A549 (cell line): Measurements from ENCODE around the gene SMARCA4.

ENCODE experiments used
- CEBPB ChIP-seq, 2 experiments: fragments of >200 bp in 1 of 2; sonication (Bioruptor Twin) in 1 of 2; formaldehyde crosslinking in 1 of 2; IDR thresholded peaks; 2 replicates each; pipeline ENCODE4 v1.6.1; 2012 to 2016
- JUNB ChIP-seq: fragments of >200 bp; sonication (Bioruptor Twin); formaldehyde crosslinking; IDR thresholded peaks from 2 replicates; pipeline ENCODE4 v1.6.1; 2016
- MAX ChIP-seq: IDR thresholded peaks from 2 replicates; pipeline ENCODE4 v1.6.1; 2012
- MYC ChIP-seq: IDR thresholded peaks from 2 replicates; pipeline ENCODE4 v1.6.1; 2012; ENCODE audit warnings: mild to moderate bottlenecking, inconsistent platforms, low read length, improper control_type of control experiment, borderline replicate concordance
- RAD21 ChIP-seq, 2 experiments: fragments of >200 bp in 1 of 2; sonication (Bioruptor Twin) in 1 of 2; formaldehyde crosslinking in 1 of 2; IDR thresholded peaks in 1 of 2; conservative IDR thresholded peaks in 1 of 2; 2 replicates in 1 of 2; 3 replicates in 1 of 2; pipeline ENCODE4 v1.6.1; 2012 to 2018; ENCODE audit warnings: inconsistent platforms in 1 of 2
- RFX5 ChIP-seq: fragments of 450-650 bp; IDR thresholded peaks from 2 replicates; pipeline ENCODE4 v1.7.1; 2014; ENCODE audit warnings: antibody characterized with exemption, mild to moderate bottlenecking, moderate library complexity
- SMC3 ChIP-seq: fragments of >200 bp; sonication (Bioruptor Twin); formaldehyde crosslinking; IDR thresholded peaks from 3 replicates; pipeline ENCODE4 v1.6.1; 2018; ENCODE audit warnings: inconsistent platforms
- USF2 ChIP-seq: fragments of 450-650 bp; IDR thresholded peaks from 2 replicates; pipeline ENCODE4 v1.6.1; 2014; ENCODE audit warnings: antibody characterized with exemption
- TF ChIP-seq, protein P1 (sequence below): fragments of >200 bp; sonication (Bioruptor Twin); formaldehyde crosslinking; IDR thresholded peaks from 3 replicates; pipeline ENCODE4 v1.5.1; 2016

- TF ChIP-seq, protein P1, sequence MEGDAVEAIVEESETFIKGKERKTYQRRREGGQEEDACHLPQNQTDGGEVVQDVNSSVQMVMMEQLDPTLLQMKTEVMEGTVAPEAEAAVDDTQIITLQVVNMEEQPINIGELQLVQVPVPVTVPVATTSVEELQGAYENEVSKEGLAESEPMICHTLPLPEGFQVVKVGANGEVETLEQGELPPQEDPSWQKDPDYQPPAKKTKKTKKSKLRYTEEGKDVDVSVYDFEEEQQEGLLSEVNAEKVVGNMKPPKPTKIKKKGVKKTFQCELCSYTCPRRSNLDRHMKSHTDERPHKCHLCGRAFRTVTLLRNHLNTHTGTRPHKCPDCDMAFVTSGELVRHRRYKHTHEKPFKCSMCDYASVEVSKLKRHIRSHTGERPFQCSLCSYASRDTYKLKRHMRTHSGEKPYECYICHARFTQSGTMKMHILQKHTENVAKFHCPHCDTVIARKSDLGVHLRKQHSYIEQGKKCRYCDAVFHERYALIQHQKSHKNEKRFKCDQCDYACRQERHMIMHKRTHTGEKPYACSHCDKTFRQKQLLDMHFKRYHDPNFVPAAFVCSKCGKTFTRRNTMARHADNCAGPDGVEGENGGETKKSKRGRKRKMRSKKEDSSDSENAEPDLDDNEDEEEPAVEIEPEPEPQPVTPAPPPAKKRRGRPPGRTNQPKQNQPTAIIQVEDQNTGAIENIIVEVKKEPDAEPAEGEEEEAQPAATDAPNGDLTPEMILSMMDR, result no peak
- TF ChIP-seq USF2 (no peak), RFX5 (no peak), MYC (no peak), SMC3 (no peak), MAX (no peak), JUNB (no peak), CEBPB (IDR thresholded peaks at IDR 0.05) (no peak), RAD21 (conservative IDR thresholded peaks at IDR 0.05 in 1 of 2, IDR thresholded peaks at IDR 0.05 in 1 of 2) (no peak)
Observed at GRCh38 chr19:11013771-11014170, 52.9 kb downstream of the SMARCA4 start.
